HUES6 (cell line): ENCODE data around the gene HYAL4.
"Not testable (repeated sequence)": the region's sequence is repeated elsewhere in the genome, so short reads cannot be mapped to it uniquely, and the experiment has no call there.

Source experiments
- H3K27ac ChIP-seq: 2 replicates; pipeline ENCODE4 v1.7.0; 2013; ENCODE audit warnings: low read depth, mild to moderate bottlenecking, low read length, inconsistent platforms
- H3K27me3 ChIP-seq: 2 replicates; pipeline ENCODE4 v1.6.1; 2013; ENCODE audit warnings: low read length; ENCODE audit not compliant: control insufficient read depth, insufficient read depth
- H3K36me3 ChIP-seq: 2 replicates; pipeline ENCODE4 v1.6.1; 2013; ENCODE audit warnings: low read length; ENCODE audit not compliant: control insufficient read depth, insufficient read depth
- H3K4me1 ChIP-seq: 2 replicates; pipeline ENCODE4 v1.6.1; 2013; ENCODE audit warnings: low read length; ENCODE audit not compliant: control insufficient read depth, insufficient read depth
- H3K4me3 ChIP-seq: 2 replicates; pipeline ENCODE4 v1.5.1; 2013; ENCODE audit warnings: low read depth, low read length
- H3K9ac ChIP-seq: one replicate; pipeline ENCODE4 v1.6.1; 2013; ENCODE audit warnings: mild to moderate bottlenecking, low read length
- H3K9me3 ChIP-seq: 2 replicates; pipeline ENCODE4 v1.6.1; 2013; ENCODE audit warnings: low read depth, low read length; ENCODE audit not compliant: control insufficient read depth, insufficient read depth

The HYAL4 gene

GRCh38 chr7:123847868-123848267, 2.9 kb downstream of the HYAL4 start:
- H3K9ac ChIP-seq = no peak overlapping the region
- no peak overlapping the region for H3K27ac ChIP-seq
- peaks cover 6% of the 10 kb centered on the region; the same call in 1 of the 2 replicates for H3K9me3 ChIP-seq
- no peaks in the 10 kb centered on the region for H3K36me3 ChIP-seq
- no peak overlapping the region for H3K4me3 ChIP-seq
- no peaks in the 10 kb centered on the region for H3K27me3 ChIP-seq
- peaks cover 11% of the 10 kb centered on the region; the same call in 1 of the 2 replicates for H3K4me1 ChIP-seq

DNA sequence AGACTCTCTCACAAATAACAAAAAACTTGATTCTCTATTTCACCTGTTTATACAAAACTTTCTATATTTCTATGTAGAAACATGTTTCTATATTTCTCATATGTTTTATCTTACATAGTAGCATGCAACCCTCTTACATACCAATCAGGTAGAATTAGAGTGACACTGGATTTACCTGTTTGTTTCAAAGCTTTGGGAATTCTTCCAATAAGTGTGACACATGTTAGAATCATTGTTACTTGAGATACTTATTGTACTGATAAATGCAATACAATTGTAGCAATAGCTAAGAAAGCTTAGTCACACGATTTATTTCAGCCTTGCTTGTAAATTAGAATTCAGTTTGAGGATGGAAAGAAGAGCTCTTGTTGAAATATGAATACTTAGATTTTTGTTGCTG, 4.9 kb downstream of the HYAL4 start:
- no peaks in the 10 kb centered on the region for H3K27me3 ChIP-seq
- no peak overlapping the region for H3K4me3 ChIP-seq
- no peaks in the 10 kb centered on the region for H3K36me3 ChIP-seq
- peaks cover 11% of the 10 kb centered on the region; the same call in 1 of the 2 replicates for H3K4me1 ChIP-seq
- no peak overlapping the region for H3K9ac ChIP-seq
- peaks cover 6% of the 10 kb centered on the region; the same call in 1 of the 2 replicates for H3K9me3 ChIP-seq
- no peak overlapping the region for H3K27ac ChIP-seq

GRCh38 chr7:123851404-123851803, 6.4 kb downstream of the HYAL4 start:
- not testable (repeated sequence) for H3K27me3 ChIP-seq, H3K9me3 ChIP-seq, H3K4me3 ChIP-seq, H3K4me1 ChIP-seq, H3K9ac ChIP-seq, H3K36me3 ChIP-seq, H3K27ac ChIP-seq

GRCh38 chr7:123854291-123854690, 9.3 kb downstream of the HYAL4 start:
- H3K27me3 ChIP-seq, H3K4me3 ChIP-seq, H3K9me3 ChIP-seq, H3K4me1 ChIP-seq, H3K27ac ChIP-seq, H3K36me3 ChIP-seq, H3K9ac ChIP-seq: not testable (repeated sequence)

DNA sequence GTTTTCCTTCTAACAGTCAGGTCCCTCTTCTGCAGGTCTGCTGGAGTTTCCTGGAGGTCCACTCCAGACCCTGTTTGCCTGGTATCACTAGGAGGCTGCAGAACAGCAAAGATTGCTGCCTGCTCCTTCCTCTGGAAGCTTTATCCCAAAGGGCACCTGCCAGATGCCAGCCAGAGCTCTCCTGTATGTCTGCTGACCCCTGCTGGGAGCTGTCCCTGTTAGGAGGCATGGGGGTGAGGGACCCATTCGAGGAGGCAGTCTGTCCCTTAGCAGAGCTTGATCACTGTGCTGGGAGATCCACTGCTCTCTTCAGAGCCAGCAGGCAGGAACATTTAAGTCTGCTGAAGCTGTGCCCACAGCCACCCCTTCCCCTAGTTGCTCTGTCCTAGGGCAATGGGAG, 11.5 kb downstream of the HYAL4 start:
- H3K9me3 ChIP-seq, H3K4me3 ChIP-seq, H3K36me3 ChIP-seq, H3K27ac ChIP-seq, H3K27me3 ChIP-seq, H3K4me1 ChIP-seq, H3K9ac ChIP-seq: not testable (repeated sequence)

GRCh38 chr7:123860848-123861247, 15.9 kb downstream of the HYAL4 start:
- H3K36me3 ChIP-seq = no peaks in the 10 kb centered on the region
- no peak overlapping the region for H3K4me3 ChIP-seq
- no peak overlapping the region for H3K9ac ChIP-seq
- H3K4me1 ChIP-seq = peaks cover 19% of the 10 kb centered on the region
- H3K9me3 ChIP-seq = peaks cover 5% of the 10 kb centered on the region
- no peaks in the 10 kb centered on the region for H3K27me3 ChIP-seq
- no peak overlapping the region for H3K27ac ChIP-seq

- Histone ChIP-seq H3K4me3 (no peak overlapping the region), H3K9me3 (peaks cover 15% of the 10 kb centered on the region), H3K27ac (no peak overlapping the region), H3K4me1 (peaks cover 19% of the 10 kb centered on the region), H3K9ac (no peak overlapping the region), H3K27me3 (no peaks in the 10 kb centered on the region), H3K36me3 (no peaks in the 10 kb centered on the region)
These were observed 17.8 kb downstream of the HYAL4 start for GRCh38 chr7:123862775-123863174.

- H3K27me3 ChIP-seq = no peaks in the 10 kb centered on the region
- no peaks in the 10 kb centered on the region for H3K36me3 ChIP-seq
- H3K4me1 ChIP-seq = peaks cover 19% of the 10 kb centered on the region
- H3K9ac ChIP-seq = no peak overlapping the region
- H3K4me3 ChIP-seq = no peak overlapping the region
- H3K9me3 ChIP-seq = peaks cover 15% of the 10 kb centered on the region
- no peak overlapping the region for H3K27ac ChIP-seq
These were observed 18.5 kb downstream of the HYAL4 start for GRCh38 chr7:123863461-123863860.

DNA sequence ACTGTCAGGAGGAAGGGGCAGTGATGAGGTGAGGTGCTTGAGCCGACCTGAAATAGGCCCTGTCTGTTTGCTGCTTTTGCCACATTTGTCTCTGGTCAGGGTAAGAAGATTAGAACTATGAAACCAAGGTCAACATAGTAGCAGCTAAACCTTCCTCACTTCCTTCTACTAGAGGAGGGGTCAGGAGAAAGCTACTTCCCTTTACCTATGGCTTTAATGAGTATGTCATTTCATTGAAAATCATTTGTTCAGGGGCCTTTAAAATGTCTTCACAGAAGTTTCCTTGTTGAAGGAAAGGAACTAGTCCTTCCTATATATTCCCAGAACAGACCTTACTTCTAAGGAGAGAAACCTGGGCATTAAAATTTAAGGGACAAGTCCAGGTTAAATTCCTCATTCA, 19.0 kb downstream of the HYAL4 start:
- H3K27me3 ChIP-seq = no peaks in the 10 kb centered on the region
- peaks cover 19% of the 10 kb centered on the region for H3K4me1 ChIP-seq
- H3K27ac ChIP-seq = no peak overlapping the region
- no peak overlapping the region for H3K4me3 ChIP-seq
- H3K9ac ChIP-seq = no peak overlapping the region
- no peaks in the 10 kb centered on the region for H3K36me3 ChIP-seq
- H3K9me3 ChIP-seq = peaks cover 15% of the 10 kb centered on the region

- Histone ChIP-seq H3K27ac (no peak overlapping the region), H3K9me3 (peaks cover 15% of the 10 kb centered on the region), H3K4me1 (peaks cover 19% of the 10 kb centered on the region), H3K36me3 (no peaks in the 10 kb centered on the region), H3K9ac (no peak overlapping the region), H3K27me3 (no peaks in the 10 kb centered on the region), H3K4me3 (no peak overlapping the region)
These were observed 19.5 kb downstream of the HYAL4 start for GRCh38 chr7:123864436-123864835.

- Histone ChIP-seq H3K9ac (no peak overlapping the region), H3K9me3 (peaks cover 15% of the 10 kb centered on the region), H3K27me3 (no peaks in the 10 kb centered on the region), H3K4me1 (peaks cover 19% of the 10 kb centered on the region), H3K36me3 (no peaks in the 10 kb centered on the region), H3K4me3 (no peak overlapping the region), H3K27ac (no peak overlapping the region)
These were observed 20.0 kb downstream of the HYAL4 start for GRCh38 chr7:123864966-123865365.

- no peak overlapping the region for H3K9ac ChIP-seq
- H3K27ac ChIP-seq = no peak overlapping the region
- H3K4me1 ChIP-seq = peaks cover 19% of the 10 kb centered on the region
- no peaks in the 10 kb centered on the region for H3K36me3 ChIP-seq
- no peaks in the 10 kb centered on the region for H3K27me3 ChIP-seq
- peaks cover 15% of the 10 kb centered on the region for H3K9me3 ChIP-seq
- H3K4me3 ChIP-seq = no peak overlapping the region
These were observed 20.6 kb downstream of the HYAL4 start for GRCh38 chr7:123865517-123866117.
